Muscle of leg (tissue), 11 donors: Measurements from ENCODE around the gene BBS7. TPM values are rescaled to one million over a fixed set of nuclear protein-coding genes. Genes with fewer than 3 reads are reported as not detected.

Experiments used
- DNase-seq: peaks from one replicate; pipeline ENCODE4 v3.0.0; 2013
- H3K27ac ChIP-seq: one replicate; pipeline ENCODE4 v1.5.1; 2013; ENCODE audit warnings: mild to moderate bottlenecking, low read length, control low read depth
- H3K27me3 ChIP-seq: one replicate; pipeline ENCODE4 v1.6.1; 2013; ENCODE audit warnings: low read length; ENCODE audit not compliant: control insufficient read depth, insufficient read depth
- H3K36me3 ChIP-seq: one replicate; pipeline ENCODE4 v1.6.1; 2013; ENCODE audit warnings: low read length; ENCODE audit not compliant: control insufficient read depth, insufficient read depth
- H3K4me1 ChIP-seq: one replicate; pipeline ENCODE4 v1.6.1; 2013; ENCODE audit warnings: low read length; ENCODE audit not compliant: control insufficient read depth, insufficient read depth
- H3K4me3 ChIP-seq: one replicate; pipeline ENCODE4 v1.5.1; 2013; ENCODE audit warnings: low read length, control low read depth
- H3K9me3 ChIP-seq: replicated peaks from 2 replicates; pipeline ENCODE4 v1.6.1; 2013; ENCODE audit warnings: low read depth, low read length; ENCODE audit not compliant: control insufficient read depth
- WGBS: methylation state at CpG from one replicate; pipeline ENCODE4 v1.1.5; 2013; ENCODE audit warnings: missing lambda C conversion rate; ENCODE audit not compliant: insufficient coverage; 5-methylcytosine and 5-hydroxymethylcytosine counted together
- polyA plus RNA-seq, 8 donors: library from polyadenylated mRNA; unstranded; fragments of 120-200 nt; gene quantifications; one replicate each; pipeline versions ENCODE4 v1.2.1 to v1.2.3, GENCODE V29; 2013; ENCODE audit warnings: inconsistent platforms in 1 of 8, low replicate concordance in 1 of 8; ENCODE audit not compliant: insufficient read length in 8 of 8, insufficient read depth in 1 of 8
- total RNA-seq: library from RNA; stranded (reverse); fragments of 120-200 nt; gene quantifications from one replicate; pipeline ENCODE4 v1.2.4, GENCODE V29; 2013

Gene BBS7
- total and polyA plus RNA-seq, 9 donors: 10.0 to 18.1 (median 12.4) TPM

GRCh38 chr4:121838136-121838535 is 32.1 kb downstream of the BBS7 start:
- Histone ChIP-seq H3K27ac (no peak overlapping the region), H3K27me3 (no peaks in the 10 kb centered on the region), H3K36me3 (peaks cover 10% of the 10 kb centered on the region), H3K9me3 (no peaks in the 10 kb centered on the region), H3K4me1 (no peaks in the 10 kb centered on the region), H3K4me3 (no peak overlapping the region)
- DNase-seq: no peak

GRCh38 chr4:121829511-121829910 is 40.8 kb downstream of the BBS7 start:
- DNase-seq: no peak
- Histone ChIP-seq H3K27ac (no peak overlapping the region), H3K4me1 (no peaks in the 10 kb centered on the region), H3K4me3 (no peak overlapping the region), H3K9me3 (no peaks in the 10 kb centered on the region), H3K36me3 (peaks cover 7% of the 10 kb centered on the region), H3K27me3 (no peaks in the 10 kb centered on the region)
- WGBS: 100% methylated on average over 4 of the region's 5 CpGs

- H3K27me3 ChIP-seq: no peaks in the 10 kb centered on the region
- H3K36me3 ChIP-seq: peaks cover 7% of the 10 kb centered on the region
- WGBS: no CpG with 5 or more reads among the region's 1 CpG
- H3K4me3 ChIP-seq: no peak overlapping the region
- H3K9me3 ChIP-seq: no peaks in the 10 kb centered on the region
- DNase-seq: no peak
- H3K4me1 ChIP-seq: peaks cover 5% of the 10 kb centered on the region
- no peak overlapping the region for H3K27ac ChIP-seq
Observed at GRCh38 chr4:121827853-121828252, 42.4 kb downstream of the BBS7 start.

- DNase-seq: peak; percentile 22
- Histone ChIP-seq H3K4me1 (peaks cover 8% of the 10 kb centered on the region), H3K27ac (no peak overlapping the region)
Observed at GRCh38 chr4:121824950-121825349, 45.3 kb downstream of the BBS7 start.

GRCh38 chr4:121824171-121824527 is 46.1 kb downstream of the BBS7 start:
- DNase-seq: no peak
- 0% methylated on average over 2 of the region's 8 CpGs for WGBS
- peak overlapping the region; percentile 75 for H3K4me3 ChIP-seq

More at GRCh38 chr4:121824950-121825349, 45.3 kb downstream of the BBS7 start:
- WGBS: 29% methylated on average over 2 of the region's 2 CpGs
- Histone ChIP-seq H3K4me3 (no peak overlapping the region), H3K27me3 (no peaks in the 10 kb centered on the region), H3K36me3 (peaks cover 10% of the 10 kb centered on the region), H3K9me3 (no peaks in the 10 kb centered on the region)

GRCh38 chr4:121823505-121824170 is 46.6 kb downstream of the BBS7 start, which contains the start of gene CCNA2:
Gene CCNA2 (minus strand): TSS chr4:121823883. CDS start chr4:121823628, 255 bp downstream.
- H3K27ac ChIP-seq: peak within 1 kb of the TSS; percentile 87
- WGBS: under 1% methylated on average over 63 of the region's 63 CpGs
- H3K9me3 ChIP-seq: no peaks in the 10 kb centered on the region
- DNase-seq: peak; percentile 99
- H3K4me1 ChIP-seq: peaks cover 8% of the 10 kb centered on the region
- peak within 1 kb of the TSS; percentile 75 for H3K4me3 ChIP-seq
- no peaks in the 10 kb centered on the region for H3K27me3 ChIP-seq
- peaks cover 11% of the 10 kb centered on the region for H3K36me3 ChIP-seq

More at GRCh38 chr4:121824171-121824527, 46.1 kb downstream of the BBS7 start:
- Histone ChIP-seq H3K36me3 (peaks cover 7% of the 10 kb centered on the region), H3K27ac (peak overlapping the region; percentile 87), H3K27me3 (no peaks in the 10 kb centered on the region), H3K4me1 (peaks cover 8% of the 10 kb centered on the region), H3K9me3 (no peaks in the 10 kb centered on the region)

GRCh38 chr4:121822796-121823504 is 47.3 kb downstream of the BBS7 start:
- DNase-seq: peak; percentile 28
- H3K27ac ChIP-seq: peak overlapping the region; percentile 56
- WGBS: 0% methylated on average over 30 of the region's 30 CpGs

GRCh38 chr4:121822047-121822446 is 48.2 kb downstream of the BBS7 start:
- H3K4me3 ChIP-seq: peak overlapping the region; percentile 75
- H3K9me3 ChIP-seq: no peaks in the 10 kb centered on the region
- peaks cover 17% of the 10 kb centered on the region for H3K36me3 ChIP-seq
- no peaks in the 10 kb centered on the region for H3K27me3 ChIP-seq
- no CpG with 5 or more reads among the region's 1 CpG for WGBS
- H3K4me1 ChIP-seq: peaks cover 8% of the 10 kb centered on the region
- DNase-seq: no peak
- H3K27ac ChIP-seq: no peak overlapping the region

More at GRCh38 chr4:121822796-121823504, 47.3 kb downstream of the BBS7 start:
- Histone ChIP-seq H3K4me1 (peaks cover 8% of the 10 kb centered on the region), H3K36me3 (peaks cover 16% of the 10 kb centered on the region), H3K4me3 (peak overlapping the region; percentile 75), H3K9me3 (no peaks in the 10 kb centered on the region), H3K27me3 (no peaks in the 10 kb centered on the region)

- no CpG with 5 or more reads among the region's 1 CpG for WGBS
- H3K36me3 ChIP-seq: peaks cover 23% of the 10 kb centered on the region
- H3K4me3 ChIP-seq: no peak overlapping the region
Observed at GRCh38 chr4:121819216-121819965, 50.9 kb downstream of the BBS7 start.

GRCh38 chr4:121818215-121818614 is 52.1 kb downstream of the BBS7 start:
- Histone ChIP-seq H3K9me3 (no peaks in the 10 kb centered on the region), H3K27ac (no peak overlapping the region), H3K4me1 (peaks cover 7% of the 10 kb centered on the region), H3K27me3 (no peaks in the 10 kb centered on the region), H3K36me3 (peaks cover 24% of the 10 kb centered on the region), H3K4me3 (no peak overlapping the region)
- DNase-seq: no peak
- WGBS: 86% methylated on average over 1 of the region's 1 CpG

More at GRCh38 chr4:121819216-121819965, 50.9 kb downstream of the BBS7 start:
- Histone ChIP-seq H3K9me3 (no peaks in the 10 kb centered on the region), H3K27ac (no peak overlapping the region), H3K27me3 (no peaks in the 10 kb centered on the region), H3K4me1 (peaks cover 8% of the 10 kb centered on the region)
- no peak for DNase-seq
